ENCODE data around the gene PCNX1.
A peak's percentile ranks its signal among the peaks of the same experiment; 100 is the strongest.
"Not testable (repeated sequence)": the region's sequence is repeated elsewhere in the genome, so short reads cannot be mapped to it uniquely, and the experiment has no call there.

Gene PCNX1

GRCh38 chr14:71129716-71130490 lies 222.6 kb downstream of the PCNX1 start:
- DNase-seq (ENCODE audit: low spot score): not testable (repeated sequence)

GRCh38 chr14:71130491-71131179 lies 223.4 kb downstream of the PCNX1 start:
- DNase-seq (ENCODE audit: low spot score): no peak

GRCh38 chr14:71133296-71133695 lies 226.0 kb downstream of the PCNX1 start:
- no peak for DNase-seq (ENCODE audit: low spot score)

GRCh38 chr14:71135496-71135895 lies 228.2 kb downstream of the PCNX1 start:
- DNase-seq (ENCODE audit: low spot score): no peak

GRCh38 chr14:71135911-71136310 lies 228.7 kb downstream of the PCNX1 start:
- no peak for DNase-seq (ENCODE audit: low spot score)

- no peak for DNase-seq (ENCODE audit: low spot score)
Observed at GRCh38 chr14:71136386-71137060, 229.3 kb downstream of the PCNX1 start.

GRCh38 chr14:71137536-71138447 lies 230.5 kb downstream of the PCNX1 start:
- no peak for DNase-seq (ENCODE audit: low spot score)

- peak; percentile 50 for DNase-seq (ENCODE audit: low spot score)
Observed at GRCh38 chr14:71138448-71139293, 231.4 kb downstream of the PCNX1 start.

GRCh38 chr14:71139294-71139946 lies 232.2 kb downstream of the PCNX1 start:
- DNase-seq (ENCODE audit: low spot score): no peak

GRCh38 chr14:71140157-71140556 lies 232.9 kb downstream of the PCNX1 start:
- no peak for DNase-seq (ENCODE audit: low spot score)

GRCh38 chr14:71141701-71142374 lies 234.6 kb downstream of the PCNX1 start:
- no peak for DNase-seq (ENCODE audit: low spot score)

GRCh38 chr14:71142375-71143038 lies 235.2 kb downstream of the PCNX1 start:
- DNase-seq (ENCODE audit: low spot score): no peak

GRCh38 chr14:71143381-71144290 lies 236.4 kb downstream of the PCNX1 start:
- peak; percentile 66 for DNase-seq (ENCODE audit: low spot score)

- not testable (repeated sequence) for DNase-seq (ENCODE audit: low spot score)
Observed at GRCh38 chr14:71147335-71147734, 240.1 kb downstream of the PCNX1 start.

GRCh38 chr14:71148627-71149026 lies 241.4 kb downstream of the PCNX1 start:
- DNase-seq (ENCODE audit: low spot score): no peak

- no peak for DNase-seq (ENCODE audit: low spot score)
Observed at GRCh38 chr14:71150737-71151136, 243.5 kb downstream of the PCNX1 start.

- DNase-seq (ENCODE audit: low spot score): no peak
Observed at GRCh38 chr14:71155743-71156142, 248.5 kb downstream of the PCNX1 start.
